Calu3 (cell line): ENCODE measurements around the gene MKNK1. TPM values are rescaled to one million over a fixed set of nuclear protein-coding genes. Genes with fewer than 3 reads are reported as not detected.

Experiments
- BruUV-seq: library from RNA; stranded (reverse); fragments of 400-500 nt; replicated peaks from 2 replicates; lab custom pipeline; 2021; lab: Mats Ljungman, UMichigan
- CTCF ChIA-PET: fragments of 300-600 bp; sonication (Branson Sonifier 250); formaldehyde crosslinking; loops from one replicate; lab custom pipeline; 2022; ENCODE audit warnings: antibody characterized with exemption; lab: Charles Lee
- DNase-seq: peaks from one replicate; pipeline ENCODE4 v3.0.0; 2022
- H3K27ac Mint-ChIP-seq: one replicate; pipeline ENCODE4 v1.8.0; 2022; ENCODE audit warnings: mixed read lengths; ENCODE audit not compliant: unreplicated experiment
- H3K27me3 Mint-ChIP-seq: one replicate; pipeline ENCODE4 v1.8.0; 2022; ENCODE audit warnings: mixed read lengths; ENCODE audit not compliant: unreplicated experiment
- H3K36me3 Mint-ChIP-seq: one replicate; pipeline ENCODE4 v1.8.0; 2022; ENCODE audit warnings: mild to moderate bottlenecking, moderate library complexity, mixed read lengths; ENCODE audit not compliant: insufficient read depth, unreplicated experiment
- H3K4me1 Mint-ChIP-seq: one replicate; pipeline ENCODE4 v1.8.0; 2022; ENCODE audit warnings: mild to moderate bottlenecking, low read depth, mixed read lengths; ENCODE audit not compliant: unreplicated experiment
- H3K4me3 Mint-ChIP-seq: one replicate; pipeline ENCODE4 v1.8.0; 2022; ENCODE audit warnings: mild to moderate bottlenecking, low read depth, moderate library complexity, mixed read lengths; ENCODE audit not compliant: unreplicated experiment
- H3K9me3 Mint-ChIP-seq: one replicate; pipeline ENCODE4 v1.8.0; 2022; ENCODE audit warnings: low read depth, mixed read lengths; ENCODE audit not compliant: unreplicated experiment
- intact Hi-C: fragments of 100-400 bp; cut with micrococcal nuclease; formaldehyde crosslinking; loops from one replicate; pipeline ENCODE4 v1.10.0; 2022; ENCODE audit not compliant: unreplicated experiment
- total RNA-seq: library from RNA; stranded (reverse); gene quantifications from 2 replicates; pipeline ENCODE4 v1.2.3, GENCODE V29; 2022
- TF ChIP-seq, protein P1 (sequence below): fragments of 200-600 bp; IDR thresholded peaks from one replicate; pipeline ENCODE4 v1.8.0; 2022; ENCODE audit warnings: antibody characterized with exemption; ENCODE audit not compliant: unreplicated experiment

The MKNK1 gene
- total RNA-seq, 1 experiment from 2014 or later, result 29.6 TPM

DNA sequence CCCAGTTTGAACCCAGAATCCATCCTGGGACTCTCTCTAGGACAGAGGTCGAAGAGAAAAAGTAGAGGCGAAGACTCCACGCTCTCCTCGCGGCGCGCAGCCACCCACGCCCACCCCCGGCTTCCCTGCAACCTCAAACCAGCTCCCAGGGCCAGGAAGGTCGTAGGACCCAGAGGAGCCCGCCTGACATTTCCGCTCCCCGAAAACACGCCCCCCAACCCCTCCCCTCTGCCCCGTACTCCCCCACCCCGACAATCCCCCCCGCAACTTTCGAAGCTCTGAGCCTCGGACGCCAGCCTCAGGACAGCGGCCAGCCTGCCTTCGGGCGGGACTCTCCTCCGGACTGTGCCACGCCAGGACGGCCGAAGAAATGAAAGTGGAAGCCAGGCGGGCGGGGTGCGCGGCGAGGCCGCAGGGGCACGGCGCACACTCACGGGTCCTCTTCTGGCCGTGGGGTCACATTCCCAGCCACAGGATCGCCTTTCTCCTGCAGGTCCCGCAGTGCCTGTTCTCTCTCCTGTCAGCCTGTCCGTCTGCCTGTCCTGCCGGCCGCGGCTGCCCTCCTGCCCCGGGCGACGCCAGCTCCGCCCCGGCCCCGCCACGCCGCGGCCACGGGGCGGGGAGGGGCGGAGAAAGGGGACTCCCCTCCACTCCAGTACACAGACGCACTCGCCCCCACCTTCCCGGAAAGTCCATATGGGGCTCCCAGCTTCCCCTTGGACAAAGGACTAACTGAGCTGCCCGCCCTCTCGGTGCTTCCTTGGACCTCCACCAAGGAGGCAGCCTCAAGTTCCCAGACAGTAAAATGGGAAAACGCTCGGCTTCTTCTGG is 12.4 kb upstream of the MKNK1 start, which contains the start of gene MOB3C:
TSS of gene MOB3C (minus strand) at position 535 of the 831 bp plus-strand sequence. CDS start 3,490 bp downstream, outside the sequence.
- TF ChIP-seq, protein P1, sequence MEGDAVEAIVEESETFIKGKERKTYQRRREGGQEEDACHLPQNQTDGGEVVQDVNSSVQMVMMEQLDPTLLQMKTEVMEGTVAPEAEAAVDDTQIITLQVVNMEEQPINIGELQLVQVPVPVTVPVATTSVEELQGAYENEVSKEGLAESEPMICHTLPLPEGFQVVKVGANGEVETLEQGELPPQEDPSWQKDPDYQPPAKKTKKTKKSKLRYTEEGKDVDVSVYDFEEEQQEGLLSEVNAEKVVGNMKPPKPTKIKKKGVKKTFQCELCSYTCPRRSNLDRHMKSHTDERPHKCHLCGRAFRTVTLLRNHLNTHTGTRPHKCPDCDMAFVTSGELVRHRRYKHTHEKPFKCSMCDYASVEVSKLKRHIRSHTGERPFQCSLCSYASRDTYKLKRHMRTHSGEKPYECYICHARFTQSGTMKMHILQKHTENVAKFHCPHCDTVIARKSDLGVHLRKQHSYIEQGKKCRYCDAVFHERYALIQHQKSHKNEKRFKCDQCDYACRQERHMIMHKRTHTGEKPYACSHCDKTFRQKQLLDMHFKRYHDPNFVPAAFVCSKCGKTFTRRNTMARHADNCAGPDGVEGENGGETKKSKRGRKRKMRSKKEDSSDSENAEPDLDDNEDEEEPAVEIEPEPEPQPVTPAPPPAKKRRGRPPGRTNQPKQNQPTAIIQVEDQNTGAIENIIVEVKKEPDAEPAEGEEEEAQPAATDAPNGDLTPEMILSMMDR, result no peak
- CTCF ChIA-PET, result interaction anchor here (0.6 to 1.4 kb wide), 7 partner anchors 13 to 174 kb away, joined by 3 to 6 read pairs (median 3); partner anchors contain the start of gene MKNK1
- Mint-ChIP-seq H3K9me3 (no peaks in the 10 kb centered on the region), H3K4me1 (peaks cover 15% of the 10 kb centered on the region), H3K4me3 (peak within 1 kb of the TSS; percentile 90), H3K27ac (peak within 1 kb of the TSS; percentile 62), H3K27me3 (peaks cover 12% of the 10 kb centered on the region), H3K36me3 (peaks cover 14% of the 10 kb centered on the region)
- intact Hi-C loops, result no loop called here
- peak; percentile 71 for DNase-seq
- BruUV-seq, result no TSS peak

DNA sequence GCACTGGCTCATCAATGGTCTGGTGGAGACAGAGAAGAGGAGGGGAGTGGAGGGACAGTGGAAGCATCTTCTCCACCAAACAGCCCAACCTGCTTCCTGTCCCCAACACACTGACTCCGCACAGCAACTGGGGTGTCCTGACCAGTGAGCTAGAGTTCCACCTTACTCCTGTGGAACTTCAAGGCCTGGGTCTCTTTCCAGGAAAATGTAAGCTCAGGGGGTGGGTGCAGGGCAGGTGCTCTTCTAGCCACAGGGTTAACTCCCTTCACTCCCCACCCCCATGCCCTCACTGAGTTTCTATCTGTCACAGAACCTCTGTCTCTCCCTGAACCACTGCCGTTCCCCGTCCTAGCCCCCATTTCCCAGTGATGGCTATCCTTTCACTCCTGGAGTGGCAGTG is 11.7 kb upstream of the MKNK1 start:
- intact Hi-C loops, result no loop called here
- BruUV-seq, result no TSS peak
- TF ChIP-seq, protein P1, result no peak
- H3K4me1 Mint-ChIP-seq, result peaks cover 15% of the 10 kb centered on the region
- H3K27me3 Mint-ChIP-seq, result peaks cover 12% of the 10 kb centered on the region
- H3K27ac Mint-ChIP-seq, result peak overlapping the region; percentile 62
- CTCF ChIA-PET, result interaction anchor here (0.6 to 1.0 kb wide), 2 partner anchors 19 to 93 kb away, joined by 3 to 5 read pairs; no protein-coding TSS in a partner anchor
- DNase-seq, result no peak
- H3K4me3 Mint-ChIP-seq, result peak overlapping the region; percentile 90
- no peaks in the 10 kb centered on the region for H3K9me3 Mint-ChIP-seq
- H3K36me3 Mint-ChIP-seq, result peaks cover 14% of the 10 kb centered on the region

DNA sequence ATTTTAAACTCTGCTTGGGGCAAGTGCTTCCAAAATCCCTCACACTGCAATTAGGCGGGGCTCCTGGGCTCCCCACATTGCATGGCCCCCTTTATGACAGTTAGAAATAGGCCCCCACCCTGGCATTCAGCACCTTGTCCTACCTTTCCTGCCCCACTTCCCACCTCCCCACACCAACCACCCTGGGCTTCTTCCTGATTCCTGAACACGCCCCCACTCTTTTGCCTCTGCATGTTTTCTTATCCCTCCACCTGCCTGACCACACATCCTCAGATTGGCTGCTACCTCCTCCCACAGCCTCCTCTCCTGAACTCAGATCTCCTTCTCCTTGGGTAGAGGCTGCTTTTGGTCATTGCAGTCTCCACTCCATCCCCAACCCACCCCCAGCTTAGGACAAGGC is 11.0 kb upstream of the MKNK1 start:
- intact Hi-C loops, result no loop called here
- peak overlapping the region; percentile 90 for H3K4me3 Mint-ChIP-seq
- CTCF ChIA-PET, result interaction anchor here (1.0 kb wide), 1 partner anchor 20 kb away, joined by 5 read pairs; no protein-coding TSS in a partner anchor
- TF ChIP-seq, protein P1, result no peak
- no peak for DNase-seq
- peaks cover 15% of the 10 kb centered on the region for H3K4me1 Mint-ChIP-seq
- peaks cover 14% of the 10 kb centered on the region for H3K36me3 Mint-ChIP-seq
- peaks cover 12% of the 10 kb centered on the region for H3K27me3 Mint-ChIP-seq
- no peaks in the 10 kb centered on the region for H3K9me3 Mint-ChIP-seq
- no peak overlapping the region for H3K27ac Mint-ChIP-seq
- BruUV-seq, result no TSS peak

DNA sequence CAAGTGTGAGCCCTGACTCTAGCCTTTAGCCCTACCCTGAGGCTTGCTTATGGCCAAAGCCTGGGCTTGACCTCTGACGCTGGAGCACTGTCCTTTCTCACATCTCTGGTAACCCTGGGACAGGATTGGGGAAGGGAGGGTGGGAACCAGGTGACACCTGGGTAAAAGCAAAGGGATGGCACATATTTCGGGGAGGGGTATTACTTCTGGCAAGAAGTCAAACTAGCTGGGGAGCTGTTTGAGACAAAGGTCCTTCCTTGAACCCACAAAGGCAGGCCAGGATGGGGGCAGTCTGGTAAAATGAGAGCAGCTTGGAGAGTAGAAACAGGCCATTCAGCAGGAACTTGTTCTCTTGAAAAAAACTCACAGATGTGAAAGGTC is 10.5 kb upstream of the MKNK1 start:
- TF ChIP-seq, protein P1, result no peak
- H3K4me1 Mint-ChIP-seq, result peaks cover 15% of the 10 kb centered on the region
- intact Hi-C loops, result no loop called here
- peaks cover 14% of the 10 kb centered on the region for H3K36me3 Mint-ChIP-seq
- no peak overlapping the region for H3K4me3 Mint-ChIP-seq
- H3K9me3 Mint-ChIP-seq, result no peaks in the 10 kb centered on the region
- peaks cover 12% of the 10 kb centered on the region for H3K27me3 Mint-ChIP-seq
- no TSS peak for BruUV-seq
- no peak overlapping the region for H3K27ac Mint-ChIP-seq
- no peak for DNase-seq
- CTCF ChIA-PET, result interaction anchor here (1.7 kb wide), 1 partner anchor 11 kb away, joined by 10 read pairs; the partner anchor contains the start of gene MKNK1
